HG03064 (cell line): ENCODE measurements around the gene ADAMTS18.
A peak's percentile ranks its signal among the peaks of the same experiment; 100 is the strongest.

Experiments used
- ATAC-seq: cut with Tn5 transposase; IDR thresholded peaks from one replicate; pipeline ENCODE4 v1.9.1; 2021; ENCODE audit warnings: low read depth; ENCODE audit not compliant: unreplicated experiment

The ADAMTS18 gene

GRCh38 chr16:77238593-77238992, 196.2 kb downstream of the ADAMTS18 start:
- no peak for ATAC-seq

DNA sequence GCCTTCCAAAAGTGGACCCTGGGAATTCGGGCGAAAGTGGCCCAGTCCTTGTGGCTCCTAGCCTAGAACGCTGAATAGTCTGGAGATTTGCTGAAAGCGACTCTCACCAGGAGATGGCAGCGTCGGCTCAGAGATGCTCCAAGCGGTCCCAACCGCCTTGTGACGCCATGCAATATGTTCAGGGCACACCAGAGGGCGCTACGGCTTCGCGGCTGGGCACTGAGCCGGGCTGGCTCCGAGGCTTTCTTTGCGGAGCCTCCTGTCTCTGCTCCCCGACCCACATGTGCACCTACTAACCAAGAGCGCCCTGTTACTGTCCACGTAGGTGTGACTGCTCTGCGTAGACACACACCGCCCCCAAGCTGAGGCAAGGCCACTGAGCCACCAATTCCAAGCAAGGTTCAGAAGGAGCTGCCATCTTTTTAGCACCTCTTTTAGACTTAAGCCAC, 198.7 kb downstream of the ADAMTS18 start:
- peak; percentile 92 for ATAC-seq

- no peak for ATAC-seq
Observed at GRCh38 chr16:77234611-77235010, 200.2 kb downstream of the ADAMTS18 start.

GRCh38 chr16:77233799-77234519, 200.9 kb downstream of the ADAMTS18 start:
- no peak for ATAC-seq
